ENCODE measurements around the gene TMEM182.

DNA sequence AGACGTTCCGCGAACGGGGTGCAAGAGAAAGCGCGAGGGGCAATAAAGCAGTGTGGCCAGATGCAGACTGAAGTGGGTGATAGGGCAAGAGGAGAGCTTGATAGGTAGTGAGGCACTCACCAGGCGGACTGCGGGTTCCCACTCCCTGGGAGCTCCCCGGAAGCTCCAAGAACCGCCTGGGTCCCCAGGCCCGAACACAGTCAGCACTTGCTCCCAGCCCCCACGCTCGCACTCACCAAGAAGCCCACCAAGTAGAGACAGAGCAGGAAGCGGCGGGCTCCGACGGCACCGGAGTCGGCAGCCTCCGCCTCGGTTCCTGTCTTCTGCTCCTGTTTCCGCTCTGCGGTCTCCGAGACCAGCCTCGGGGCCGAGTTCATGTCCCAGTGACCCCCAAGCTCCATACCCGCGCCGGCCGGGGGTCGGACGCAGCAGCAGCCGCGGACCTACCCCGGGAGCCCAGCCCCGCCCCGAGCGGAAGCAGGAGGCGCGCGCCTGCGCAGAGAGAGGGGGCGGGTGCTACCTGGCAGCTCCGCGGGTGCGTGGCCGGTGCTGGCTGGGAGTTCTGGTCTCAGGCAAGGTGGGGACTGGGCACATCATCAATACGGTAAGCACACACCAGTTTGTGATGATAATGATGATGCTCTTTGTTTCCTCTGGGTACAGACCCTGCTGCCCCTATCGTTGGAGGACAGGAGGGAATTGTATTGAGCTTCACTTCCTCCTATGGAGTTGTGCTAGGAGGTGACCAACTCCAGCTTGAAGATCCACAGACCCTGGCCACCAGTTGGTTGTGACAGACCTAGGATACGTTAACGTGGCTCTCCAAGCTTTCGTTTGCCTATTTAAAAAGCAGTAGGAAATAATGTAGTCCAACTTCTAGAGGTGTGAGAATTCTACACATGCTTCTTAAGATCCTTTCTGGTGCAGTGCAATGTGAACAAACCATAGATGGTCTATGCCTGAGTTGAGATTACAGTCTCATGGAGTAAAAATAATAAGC lies 25.1 kb upstream of the TMEM182 start:
- TF ChIP-seq, protein P1, sequence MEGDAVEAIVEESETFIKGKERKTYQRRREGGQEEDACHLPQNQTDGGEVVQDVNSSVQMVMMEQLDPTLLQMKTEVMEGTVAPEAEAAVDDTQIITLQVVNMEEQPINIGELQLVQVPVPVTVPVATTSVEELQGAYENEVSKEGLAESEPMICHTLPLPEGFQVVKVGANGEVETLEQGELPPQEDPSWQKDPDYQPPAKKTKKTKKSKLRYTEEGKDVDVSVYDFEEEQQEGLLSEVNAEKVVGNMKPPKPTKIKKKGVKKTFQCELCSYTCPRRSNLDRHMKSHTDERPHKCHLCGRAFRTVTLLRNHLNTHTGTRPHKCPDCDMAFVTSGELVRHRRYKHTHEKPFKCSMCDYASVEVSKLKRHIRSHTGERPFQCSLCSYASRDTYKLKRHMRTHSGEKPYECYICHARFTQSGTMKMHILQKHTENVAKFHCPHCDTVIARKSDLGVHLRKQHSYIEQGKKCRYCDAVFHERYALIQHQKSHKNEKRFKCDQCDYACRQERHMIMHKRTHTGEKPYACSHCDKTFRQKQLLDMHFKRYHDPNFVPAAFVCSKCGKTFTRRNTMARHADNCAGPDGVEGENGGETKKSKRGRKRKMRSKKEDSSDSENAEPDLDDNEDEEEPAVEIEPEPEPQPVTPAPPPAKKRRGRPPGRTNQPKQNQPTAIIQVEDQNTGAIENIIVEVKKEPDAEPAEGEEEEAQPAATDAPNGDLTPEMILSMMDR (IDR thresholded peaks at IDR 0.05): no peak
- TF ChIP-seq POLR2A (IDR thresholded peaks at IDR 0.05): no peak

Data from lower leg skin (tissue), 3 donors.